Measurements from ENCODE around the gene KLF13. TPM values are rescaled to one million over a fixed set of nuclear protein-coding genes. Genes with fewer than 3 reads are reported as not detected.

The KLF13 gene
- total RNA-seq: 100 to 1,000 TPM; 163 to 175 TPM

GRCh38 chr15:31326156-31326874 is at the start of gene KLF13:
TSS of gene KLF13 (plus strand) at chr15:31326835. CDS start at chr15:31327213, 378 bp downstream.
- H3K4me3 Mint-ChIP-seq: peak within 1 kb of the TSS; percentile 86
- H3K36me3 Mint-ChIP-seq (ENCODE audit: low read depth): peaks cover 24% of the 10 kb centered on the region
- H3K27ac Mint-ChIP-seq: peak within 1 kb of the TSS; percentile 75
- CTCF ChIA-PET: interaction anchor here (0.9 to 2.1 kb wide), 6 partner anchors 10 to 162 kb away, joined by 3 to 8 read pairs (median 4); no protein-coding TSS in a partner anchor
- ATAC-seq (peak; percentile 86), DNase-seq (peak; percentile 99)
- H3K27me3 Mint-ChIP-seq: no peaks in the 10 kb centered on the region
- intact Hi-C loops (cut with micrococcal nuclease): no loop called here
- no peak for TF ChIP-seq CTCF (IDR thresholded peaks at IDR 0.05)
- POLR2A ChIA-PET: interaction anchor here (0.9 to 3.4 kb wide), 22 partner anchors 9 to 126 kb away, joined by 3 to 23 read pairs (median 4); no protein-coding TSS in a partner anchor
- peaks cover 60% of the 10 kb centered on the region for H3K4me1 Mint-ChIP-seq (ENCODE audit: low read depth)
- peaks cover 5% of the 10 kb centered on the region for H3K9me3 Mint-ChIP-seq

- intact Hi-C loops (cut with micrococcal nuclease): no loop called here
- Mint-ChIP-seq H3K27me3 (no peaks in the 10 kb centered on the region), H3K27ac (no peak overlapping the region), H3K9me3 (no peaks in the 10 kb centered on the region), H3K4me3 (no peak overlapping the region), H3K36me3 (ENCODE audit: low read depth) (no peaks in the 10 kb centered on the region), H3K4me1 (ENCODE audit: low read depth) (peaks cover 14% of the 10 kb centered on the region)
- ChIA-PET POLR2A (no interaction called here), CTCF (interaction anchor here (1.2 kb wide), 1 partner anchor 62 kb away, joined by 4 read pairs; no protein-coding TSS in a partner anchor)
- ATAC-seq (no peak), DNase-seq (no peak)
- no peak for TF ChIP-seq CTCF (IDR thresholded peaks at IDR 0.05)
Observed at GRCh38 chr15:31277335-31278060, 49.1 kb upstream of the KLF13 start.

GRCh38 chr15:31278061-31278445 is 48.6 kb upstream of the KLF13 start:
- TF ChIP-seq CTCF (IDR thresholded peaks at IDR 0.05): no peak
- DNase-seq: no peak
- Mint-ChIP-seq H3K4me3 (no peak overlapping the region), H3K27ac (no peak overlapping the region), H3K27me3 (no peaks in the 10 kb centered on the region), H3K9me3 (no peaks in the 10 kb centered on the region), H3K36me3 (ENCODE audit: low read depth) (no peaks in the 10 kb centered on the region), H3K4me1 (ENCODE audit: low read depth) (peaks cover 14% of the 10 kb centered on the region)
- ChIA-PET CTCF (interaction anchor here (1.2 kb wide), 1 partner anchor 62 kb away, joined by 4 read pairs; no protein-coding TSS in a partner anchor), POLR2A (no interaction called here)
- intact Hi-C loops (cut with micrococcal nuclease): no loop called here
- ATAC-seq: no peak

- Mint-ChIP-seq H3K4me1 (ENCODE audit: low read depth) (peaks cover 14% of the 10 kb centered on the region), H3K4me3 (no peak overlapping the region), H3K27ac (no peak overlapping the region), H3K9me3 (no peaks in the 10 kb centered on the region), H3K36me3 (ENCODE audit: low read depth) (no peaks in the 10 kb centered on the region), H3K27me3 (no peaks in the 10 kb centered on the region)
- no peak for TF ChIP-seq CTCF (IDR thresholded peaks at IDR 0.05)
- ATAC-seq (no peak), DNase-seq (no peak)
- intact Hi-C loops (cut with micrococcal nuclease): no loop called here
- POLR2A ChIA-PET: no interaction called here
- CTCF ChIA-PET: no interaction called here
Observed at GRCh38 chr15:31278544-31279220, 48.0 kb upstream of the KLF13 start.
